GM06990 (cell line): ENCODE results near the gene MIA2.

Source experiments
- DNase-seq: peaks from one replicate; pipeline ENCODE4 v3.0.0-alpha.2; 2011; ENCODE audit not compliant: insufficient read length; ENCODE audit errors: extremely low read depth
- H3K27me3 ChIP-seq: replicated peaks from 2 replicates; pipeline ENCODE4 v1.6.0; 2011; ENCODE audit warnings: low read length; ENCODE audit not compliant: control insufficient read depth, insufficient read depth
- H3K36me3 ChIP-seq: 2 replicates; pipeline ENCODE4 v1.5.1; 2011; ENCODE audit warnings: low read length; ENCODE audit not compliant: control insufficient read depth, insufficient read depth
- H3K4me3 ChIP-seq: replicated peaks from 2 replicates; pipeline ENCODE4 v1.5.1; 2011; ENCODE audit warnings: low read depth, mild to moderate bottlenecking, control low read depth, low read length
- TF ChIP-seq, protein P1 (sequence below): IDR thresholded peaks from 2 replicates; pipeline ENCODE4 v1.5.1; 2011; ENCODE audit warnings: low read length, control low read depth, mild to moderate bottlenecking, inconsistent platforms; ENCODE audit not compliant: insufficient read depth, poor library complexity, severe bottlenecking

The MIA2 gene

GRCh38 chr14:39395555-39396254 lies 162.0 kb downstream of the MIA2 start:
- H3K36me3 ChIP-seq: peaks cover 2% of the 10 kb centered on the region
- DNase-seq: peak; percentile 25
- no peaks in the 10 kb centered on the region for H3K27me3 ChIP-seq
- H3K4me3 ChIP-seq: no peak overlapping the region
- TF ChIP-seq, protein P1, sequence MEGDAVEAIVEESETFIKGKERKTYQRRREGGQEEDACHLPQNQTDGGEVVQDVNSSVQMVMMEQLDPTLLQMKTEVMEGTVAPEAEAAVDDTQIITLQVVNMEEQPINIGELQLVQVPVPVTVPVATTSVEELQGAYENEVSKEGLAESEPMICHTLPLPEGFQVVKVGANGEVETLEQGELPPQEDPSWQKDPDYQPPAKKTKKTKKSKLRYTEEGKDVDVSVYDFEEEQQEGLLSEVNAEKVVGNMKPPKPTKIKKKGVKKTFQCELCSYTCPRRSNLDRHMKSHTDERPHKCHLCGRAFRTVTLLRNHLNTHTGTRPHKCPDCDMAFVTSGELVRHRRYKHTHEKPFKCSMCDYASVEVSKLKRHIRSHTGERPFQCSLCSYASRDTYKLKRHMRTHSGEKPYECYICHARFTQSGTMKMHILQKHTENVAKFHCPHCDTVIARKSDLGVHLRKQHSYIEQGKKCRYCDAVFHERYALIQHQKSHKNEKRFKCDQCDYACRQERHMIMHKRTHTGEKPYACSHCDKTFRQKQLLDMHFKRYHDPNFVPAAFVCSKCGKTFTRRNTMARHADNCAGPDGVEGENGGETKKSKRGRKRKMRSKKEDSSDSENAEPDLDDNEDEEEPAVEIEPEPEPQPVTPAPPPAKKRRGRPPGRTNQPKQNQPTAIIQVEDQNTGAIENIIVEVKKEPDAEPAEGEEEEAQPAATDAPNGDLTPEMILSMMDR: no peak

GRCh38 chr14:39396448-39396847 lies 162.7 kb downstream of the MIA2 start:
- TF ChIP-seq, protein P1: no peak
- no peak overlapping the region for H3K4me3 ChIP-seq
- H3K27me3 ChIP-seq: no peaks in the 10 kb centered on the region
- no peak for DNase-seq
- H3K36me3 ChIP-seq: peaks cover 2% of the 10 kb centered on the region

GRCh38 chr14:39398382-39398781 lies 164.7 kb downstream of the MIA2 start:
- no peaks in the 10 kb centered on the region for H3K27me3 ChIP-seq
- H3K4me3 ChIP-seq: no peak overlapping the region
- DNase-seq: no peak
- TF ChIP-seq, protein P1: no peak
- H3K36me3 ChIP-seq: peaks cover 2% of the 10 kb centered on the region

DNA sequence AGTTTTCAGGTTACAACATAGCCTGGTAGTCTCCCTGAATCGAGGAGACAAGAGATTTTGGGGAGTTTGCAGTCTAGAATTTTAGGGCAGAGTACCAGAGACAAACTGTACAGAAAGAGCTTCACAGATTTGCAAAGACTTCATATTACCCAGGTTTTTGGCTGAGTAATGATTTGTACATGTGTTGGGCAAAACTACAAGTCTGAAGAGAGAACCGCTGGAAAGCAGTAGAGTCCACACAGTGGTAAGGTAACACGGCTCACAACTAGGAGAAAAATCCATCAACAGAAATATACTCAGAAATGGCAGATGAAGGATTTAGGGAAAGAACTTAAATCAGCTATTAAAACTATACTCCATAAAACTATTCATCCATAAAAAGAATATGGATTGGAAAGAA lies 172.8 kb downstream of the MIA2 start:
- Histone ChIP-seq H3K4me3 (no peak overlapping the region), H3K36me3 (no peaks in the 10 kb centered on the region), H3K27me3 (no peaks in the 10 kb centered on the region)
- DNase-seq: no peak
- TF ChIP-seq, protein P1: no peak

DNA sequence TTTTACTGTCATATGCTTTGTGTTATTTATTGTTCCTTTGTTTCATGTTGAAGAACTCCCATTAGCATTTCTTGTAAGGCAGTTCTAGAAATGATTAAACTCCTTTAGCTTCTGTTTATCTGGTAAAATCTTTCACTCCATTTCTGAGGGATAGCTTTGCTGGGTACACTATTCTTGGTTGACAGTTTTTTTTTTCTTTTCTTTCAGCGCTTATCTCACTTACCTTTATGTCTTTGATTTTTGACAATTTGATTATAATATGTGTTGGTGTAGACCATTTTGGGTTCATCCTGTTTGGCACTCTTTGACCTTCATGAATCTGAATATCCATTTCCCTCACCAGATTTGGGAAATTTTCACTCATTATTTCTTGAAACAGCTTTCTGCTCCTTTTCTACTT lies 182.4 kb downstream of the MIA2 start:
- Histone ChIP-seq H3K27me3 (no peaks in the 10 kb centered on the region), H3K36me3 (no peaks in the 10 kb centered on the region; the same call in 1 of the 2 replicates), H3K4me3 (no peak overlapping the region)
- no peak for DNase-seq
- TF ChIP-seq, protein P1: no peak
